Stimulated activated CD8-positive, alpha-beta memory T cell treated with anti-CD3 and anti-CD28 coated beads, Interleukin-15, amount 100 ng/mL, for 4 hours (primary cell): ENCODE measurements around the gene NME9.

Experiments
- DNase-seq, 2 donors: peaks; one replicate each; pipeline ENCODE4 v3.0.0-alpha.2; 2020; ENCODE audit warnings: low read depth in 2 of 2

The NME9 gene

DNA sequence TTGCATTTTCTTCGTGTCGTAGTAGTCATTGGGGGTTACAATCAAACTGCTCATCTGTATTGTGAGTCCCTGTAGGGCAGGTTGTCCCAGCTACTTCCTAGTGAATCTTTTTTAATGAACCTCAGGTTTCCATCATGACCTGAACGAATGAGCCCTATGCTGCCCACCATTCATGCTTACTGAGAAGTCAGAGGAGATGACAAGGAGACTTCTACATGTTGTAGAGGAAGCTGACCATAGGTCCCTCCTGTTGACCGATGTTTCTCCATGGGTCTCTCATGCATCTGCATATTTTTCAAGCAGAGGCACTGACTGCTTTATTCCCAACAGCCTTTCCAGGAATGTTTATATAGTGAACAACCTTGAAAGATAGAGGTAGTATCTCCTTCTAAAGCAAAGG, 5.0 kb upstream of the NME9 start:
- DNase-seq, result no peak

DNA sequence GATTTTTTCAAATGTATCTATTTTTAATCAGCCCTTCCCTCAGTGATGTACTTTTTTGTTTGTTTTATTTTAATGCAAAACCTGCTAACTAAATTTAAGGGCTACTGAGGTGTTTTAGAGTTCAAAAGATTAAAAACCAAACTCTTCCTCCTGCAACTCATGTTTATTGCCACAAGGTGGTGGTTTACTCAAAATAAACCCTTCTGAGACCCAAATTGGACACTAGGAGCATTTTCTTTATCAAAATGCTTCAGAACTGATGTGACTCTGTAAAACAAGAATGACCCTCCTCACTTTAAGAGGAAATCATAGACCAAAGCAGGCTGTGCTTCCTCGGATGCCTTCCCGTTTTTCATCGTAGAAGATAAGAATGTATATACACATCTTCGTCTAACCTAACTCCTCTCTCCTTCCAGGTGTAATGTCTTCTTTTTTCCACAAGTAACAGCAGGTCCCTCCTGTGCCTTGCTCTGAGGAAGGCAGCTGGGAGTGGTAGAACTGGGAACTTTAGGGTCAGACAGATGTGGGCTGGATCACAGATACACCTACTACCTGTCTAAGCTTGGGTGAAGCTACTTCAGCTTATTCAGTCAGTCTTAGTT, 2.9 kb upstream of the NME9 start:
- no peak for DNase-seq

DNA sequence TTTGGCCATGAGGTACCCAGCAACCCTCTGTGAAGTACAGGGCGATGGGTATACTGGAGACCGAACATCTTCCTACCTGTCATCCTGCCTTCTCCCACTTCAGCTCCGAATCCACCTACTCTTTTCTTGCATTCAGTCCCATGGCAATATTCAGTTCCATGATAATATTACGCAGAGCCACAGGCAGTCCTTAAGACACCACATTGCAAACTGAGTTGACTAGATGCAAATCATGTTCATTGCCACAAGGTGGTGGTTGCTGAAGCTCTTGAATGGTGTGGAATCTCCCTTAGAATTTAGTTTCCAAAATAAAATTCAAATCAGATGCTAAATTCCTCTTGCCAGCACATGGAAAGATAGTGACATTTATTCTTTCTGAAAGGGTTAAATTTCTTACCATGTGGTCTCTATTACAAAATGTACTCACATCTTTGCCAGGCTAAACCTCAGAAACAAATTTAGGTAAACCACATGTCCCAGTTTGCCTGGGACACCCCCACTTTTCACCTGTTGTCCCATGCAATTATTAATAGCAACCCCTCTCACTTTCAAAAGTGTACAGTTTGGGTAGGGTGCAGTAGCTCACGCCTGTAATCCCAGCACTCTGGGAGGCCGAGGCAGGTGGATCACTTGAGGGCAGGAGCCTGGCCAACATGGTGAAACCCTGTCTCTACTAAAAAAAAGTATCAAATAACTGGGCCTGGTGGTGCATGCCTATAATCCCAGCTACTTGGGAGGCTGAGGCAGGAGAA, 1.7 kb upstream of the NME9 start:
- no peak for DNase-seq

DNA sequence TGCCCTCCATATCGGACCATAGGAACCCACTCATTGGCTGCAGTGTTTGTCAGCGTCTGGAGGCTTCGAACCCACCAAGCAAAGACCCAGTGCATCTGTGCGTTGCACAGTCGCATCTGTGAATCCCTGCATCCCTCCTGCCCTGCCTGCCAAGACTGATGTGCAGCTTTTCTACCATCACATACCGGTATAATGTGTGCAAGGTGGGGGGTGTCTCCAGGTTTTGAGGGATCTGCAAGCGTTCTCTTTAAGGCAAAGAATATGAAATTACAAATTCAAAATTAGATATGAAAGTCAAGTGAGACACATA, 288 bp upstream of the NME9 start:
- no peak for DNase-seq

DNA sequence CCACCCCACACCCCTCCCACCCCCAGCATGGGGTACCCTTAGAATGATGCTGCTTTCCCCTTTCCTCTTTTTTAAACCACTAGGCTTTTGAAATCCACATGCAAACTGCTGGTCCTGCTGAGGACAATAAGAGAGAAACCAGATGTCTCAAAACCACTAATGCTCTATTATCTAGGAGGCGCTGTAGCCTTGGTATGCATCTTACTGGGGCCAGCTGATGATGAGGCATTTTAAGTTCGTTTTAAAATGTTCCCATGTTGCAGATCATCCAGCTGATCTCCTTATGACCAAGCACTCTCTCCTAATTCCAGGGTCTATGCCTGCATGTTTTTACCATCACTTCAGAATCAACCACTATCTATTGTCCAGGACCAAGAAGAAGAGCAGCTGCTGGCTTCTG, 1.3 kb downstream of the NME9 start:
- DNase-seq, result no peak

DNA sequence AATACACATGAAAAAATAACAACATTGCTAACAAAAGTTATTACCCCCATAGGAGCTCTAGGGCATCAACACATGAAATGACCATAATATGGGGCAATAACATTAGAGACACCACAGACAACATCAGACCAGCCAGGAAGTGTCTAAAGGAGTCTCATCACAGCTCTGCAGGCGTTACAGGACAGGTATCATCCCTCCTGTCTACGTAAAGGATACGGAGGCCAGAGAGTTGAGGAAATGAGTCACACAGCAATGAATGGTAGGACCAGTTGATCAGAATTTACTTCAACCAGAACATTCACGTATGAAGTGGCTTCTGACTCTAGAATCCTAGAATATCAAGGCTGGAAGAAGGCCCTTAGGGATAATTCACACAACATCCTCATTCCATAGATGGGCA, 1.8 kb downstream of the NME9 start:
- no peak for DNase-seq

DNA sequence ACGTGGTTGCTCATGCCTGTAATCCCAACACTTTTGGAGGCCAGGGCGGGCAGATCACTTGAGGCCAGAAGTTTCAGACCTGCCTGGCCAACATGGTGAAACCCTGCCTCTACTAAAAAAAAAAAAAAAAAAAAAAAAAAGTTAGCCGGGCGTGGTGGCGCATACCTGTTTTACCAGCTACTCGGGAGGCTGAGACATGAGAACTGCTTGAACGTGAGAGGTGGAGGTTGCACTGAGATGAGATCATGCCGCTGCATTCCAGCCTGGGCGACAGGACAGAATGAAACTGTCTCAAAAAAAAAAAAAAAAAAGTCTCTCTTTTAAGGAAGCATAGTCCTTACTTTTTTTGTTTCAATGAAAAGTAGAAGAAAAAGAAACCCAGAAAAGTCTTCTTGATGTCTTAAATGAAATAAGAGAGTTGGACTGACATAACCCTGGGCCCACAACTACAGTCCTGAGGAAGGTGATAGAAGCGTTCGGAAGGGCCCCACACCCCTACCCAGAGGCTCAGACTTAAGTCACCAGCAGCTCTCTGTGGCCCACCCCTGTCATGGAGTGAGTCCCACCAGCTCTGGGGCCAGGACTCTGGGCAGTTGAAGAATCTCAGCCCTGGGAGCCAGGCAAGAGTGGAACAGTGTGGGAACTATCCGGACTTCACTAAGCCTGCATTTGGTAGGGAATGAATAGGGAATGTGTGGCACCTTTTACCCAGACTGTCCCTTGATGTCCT, 2.6 kb downstream of the NME9 start:
- no peak for DNase-seq

DNA sequence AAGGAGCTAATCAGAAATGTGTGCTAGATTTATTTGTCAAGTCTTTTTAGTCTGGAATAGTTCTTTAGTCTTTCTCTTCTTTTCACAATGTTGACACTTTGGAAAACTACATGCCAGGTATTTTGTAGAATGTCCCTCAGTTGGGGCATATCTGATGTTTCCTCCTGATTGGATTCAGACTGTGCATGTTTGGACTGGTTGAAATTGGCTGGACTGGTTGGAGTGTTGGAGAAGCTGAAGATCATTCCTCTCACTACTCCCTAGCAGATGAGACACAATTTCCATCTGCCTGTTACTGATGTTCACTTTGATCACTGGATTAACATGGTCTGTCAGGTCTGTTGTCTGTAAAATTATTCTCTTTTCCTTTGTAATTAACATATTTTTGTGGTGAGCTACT, 3.7 kb downstream of the NME9 start:
- no peak for DNase-seq

DNA sequence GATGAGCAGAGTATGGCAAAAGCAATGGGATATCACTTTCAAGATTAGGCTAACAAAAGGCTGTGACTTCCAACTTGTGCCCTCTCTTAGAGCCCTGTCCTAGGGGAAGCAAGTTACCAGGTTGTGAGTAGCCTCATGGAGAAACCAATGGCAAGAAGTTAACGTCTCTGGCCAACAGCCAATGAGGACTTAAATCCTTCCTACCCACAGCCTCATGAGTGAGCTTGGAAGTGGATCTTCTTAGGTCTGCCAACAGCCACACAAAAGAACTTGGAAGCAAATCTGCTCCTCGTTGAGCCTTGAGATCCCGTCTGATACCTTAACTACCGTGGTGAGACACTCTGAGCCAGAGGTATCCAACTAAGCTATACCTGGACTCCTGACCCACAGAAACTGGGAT, 5.7 kb downstream of the NME9 start:
- no peak for DNase-seq

DNA sequence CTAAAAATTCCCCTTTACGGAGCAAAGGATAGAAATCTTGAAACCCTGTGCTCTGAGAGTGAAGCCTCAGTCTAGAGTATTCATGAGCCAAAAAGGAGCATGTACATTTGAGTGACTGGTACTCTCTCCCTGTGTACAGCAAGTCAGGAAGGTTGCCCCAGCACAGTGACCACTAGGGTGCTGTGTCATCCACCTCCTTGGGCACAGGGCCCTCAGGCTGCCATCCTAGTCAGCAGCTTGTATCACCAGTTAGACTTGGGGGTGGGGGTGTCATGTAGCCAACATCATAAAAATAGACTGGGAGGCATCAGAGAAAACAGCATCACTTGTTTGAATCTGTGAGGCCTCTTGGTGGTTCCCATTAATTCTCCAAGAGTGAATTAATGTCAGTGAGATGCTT, 12.0 kb downstream of the NME9 start:
- DNase-seq, result no peak

DNA sequence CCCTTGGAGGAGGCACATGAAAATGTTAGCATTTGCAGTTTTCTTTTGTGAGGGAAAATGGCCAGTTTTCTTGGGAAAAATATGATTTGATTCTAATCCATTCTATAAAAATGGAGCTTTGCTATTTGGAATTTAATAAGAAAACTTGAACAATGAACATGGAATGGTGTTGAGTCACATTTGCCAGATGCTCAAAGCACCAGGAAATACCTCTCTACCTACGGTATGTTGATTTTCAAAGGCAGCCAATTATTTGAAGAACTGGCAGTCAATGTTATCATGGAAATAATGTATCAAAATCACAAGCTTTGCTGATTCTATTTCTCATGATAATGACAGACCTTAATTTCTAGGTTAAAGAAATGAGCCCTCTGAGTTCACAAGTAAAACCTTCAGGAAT, 14.9 kb downstream of the NME9 start:
- DNase-seq, result no peak

DNA sequence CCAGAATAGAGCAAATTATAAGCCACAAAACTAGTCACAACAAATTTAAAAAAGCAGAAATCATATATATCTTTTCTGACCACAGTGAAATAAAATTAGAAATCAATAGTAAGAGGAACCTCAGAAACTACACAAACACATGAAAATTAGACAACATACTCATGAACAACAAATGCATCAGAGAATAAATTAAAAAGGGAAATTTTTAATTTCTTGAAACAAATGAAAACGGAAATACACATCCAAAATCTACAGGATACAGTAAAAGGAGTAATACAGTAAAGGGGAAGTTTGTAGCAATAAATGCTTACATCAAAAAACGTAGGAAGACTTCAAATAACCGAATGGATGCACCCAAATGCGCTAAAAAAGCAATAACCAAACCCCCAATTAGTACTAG, 19.2 kb downstream of the NME9 start:
- DNase-seq, result no peak

DNA sequence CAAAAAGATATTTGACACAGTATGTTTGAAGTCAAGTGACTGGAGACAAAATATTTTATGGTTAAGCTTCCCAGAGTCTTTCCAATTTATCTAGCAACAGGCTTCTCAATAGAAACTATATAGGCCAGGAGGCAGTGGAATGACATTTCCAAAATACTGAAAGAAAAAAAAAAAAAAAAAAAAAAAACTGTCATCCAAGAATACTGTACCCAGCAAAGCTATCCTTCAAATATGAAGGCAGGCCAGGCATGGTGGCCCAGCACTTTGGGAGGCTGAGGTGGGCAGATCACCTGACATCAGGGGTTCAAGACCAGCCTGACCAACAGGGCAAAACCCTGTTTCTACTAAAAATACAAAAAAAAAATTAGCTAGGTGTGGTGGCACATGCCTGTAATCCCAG, 20.9 kb downstream of the NME9 start:
- DNase-seq, result no peak

DNA sequence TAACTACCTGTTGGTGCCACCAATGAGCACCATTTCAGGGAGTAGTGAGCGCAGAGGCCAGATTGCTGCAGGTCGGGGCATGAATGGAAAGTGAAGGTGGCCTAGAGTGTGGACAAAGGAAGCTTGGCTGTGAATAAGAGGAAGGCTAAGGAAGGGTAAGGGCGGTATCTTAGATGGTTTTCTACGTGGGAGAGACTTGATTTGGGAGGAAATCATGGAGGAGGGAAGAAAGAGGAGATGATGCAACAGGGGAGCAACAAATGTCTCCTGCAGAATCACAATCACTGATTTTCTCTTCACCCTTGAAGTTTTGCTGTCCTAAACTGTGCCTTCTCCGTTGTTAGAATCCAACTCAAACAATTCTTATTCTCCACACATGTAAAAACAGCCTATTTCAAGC, 21.8 kb downstream of the NME9 start:
- DNase-seq, result no peak

DNA sequence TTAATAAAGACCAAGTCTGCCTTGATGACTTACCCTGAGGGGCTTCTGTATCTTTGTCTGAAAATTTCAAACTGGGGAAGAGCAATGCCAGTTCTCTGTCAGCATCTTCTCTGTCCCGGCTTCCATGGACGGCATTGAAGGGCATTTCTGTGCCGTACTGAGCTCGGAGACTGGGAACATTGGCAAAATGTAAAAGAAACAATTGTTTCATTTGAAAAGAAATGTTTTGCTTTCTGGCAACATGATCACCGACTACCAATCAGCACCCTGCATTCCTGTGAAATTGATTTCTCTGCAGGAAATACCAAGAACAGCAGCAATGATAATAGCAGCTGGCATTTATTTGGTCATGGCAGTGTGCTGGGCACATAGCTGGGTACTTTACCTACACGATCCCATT, 26.2 kb downstream of the NME9 start:
- no peak for DNase-seq

DNA sequence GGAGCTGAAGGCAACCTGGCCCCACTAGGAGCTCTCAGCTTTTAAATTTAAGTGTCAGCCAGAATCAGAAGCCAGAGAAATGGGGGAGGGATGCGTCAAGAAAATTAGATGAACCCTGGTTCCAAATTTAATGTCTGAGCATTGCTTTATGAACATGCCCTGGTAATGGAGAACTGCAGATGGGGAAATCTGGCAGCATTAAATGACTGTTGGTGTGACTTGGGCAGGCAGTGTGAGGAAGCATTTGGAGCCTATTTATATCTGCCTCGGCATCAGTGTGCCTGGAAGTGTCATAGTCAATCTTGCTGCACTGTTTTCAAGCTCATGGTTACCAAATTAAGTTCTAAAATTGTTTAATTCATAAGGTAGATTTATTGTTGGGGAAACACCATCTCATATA, 29.0 kb downstream of the NME9 start:
- no peak for DNase-seq

DNA sequence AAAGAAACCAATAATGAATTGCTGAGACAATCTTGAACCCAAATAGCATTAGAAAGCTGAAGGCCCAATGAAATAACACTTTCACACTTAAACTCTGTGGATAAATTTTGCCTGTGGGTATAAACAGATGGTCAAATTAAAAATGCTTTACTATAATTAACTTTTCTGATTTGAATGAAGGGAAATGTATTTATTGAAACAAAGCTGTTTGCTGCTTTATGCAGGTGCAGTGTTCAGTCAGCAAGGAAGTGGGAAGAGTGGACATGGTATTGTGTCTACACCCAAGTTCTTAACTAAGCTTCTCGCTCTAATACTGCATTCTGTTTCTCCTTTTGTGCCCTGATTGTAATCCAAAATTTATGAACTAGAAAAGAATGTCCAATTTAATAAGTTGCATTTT, 31.8 kb downstream of the NME9 start:
- DNase-seq, result no peak

DNA sequence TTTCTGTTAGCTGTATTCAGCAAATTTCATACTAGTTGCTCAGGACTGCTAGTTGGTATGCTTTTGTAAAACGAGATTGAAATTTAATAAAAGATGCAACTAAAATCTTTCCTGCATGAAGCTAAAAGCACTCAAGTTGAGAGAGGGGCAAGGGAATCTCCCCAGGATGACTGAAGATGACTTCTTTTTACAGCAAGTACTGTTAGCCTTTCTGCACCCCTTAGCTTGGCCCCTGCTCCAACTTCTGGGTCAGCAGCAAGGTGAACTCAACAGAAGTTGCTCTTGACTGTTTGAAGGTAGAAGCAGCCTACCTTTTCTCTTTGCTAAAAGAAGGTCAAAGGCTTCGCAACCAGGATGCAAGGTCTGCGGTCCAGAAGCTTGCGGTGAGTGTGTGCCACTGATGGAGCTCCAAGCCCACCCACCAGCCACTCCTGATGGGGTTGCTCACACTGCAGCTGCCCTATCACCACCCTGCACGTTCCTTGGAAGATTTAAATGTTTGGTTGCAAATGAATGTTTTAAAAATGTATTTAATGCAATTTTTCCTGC, 32.5 kb downstream of the NME9 start:
- no peak for DNase-seq

DNA sequence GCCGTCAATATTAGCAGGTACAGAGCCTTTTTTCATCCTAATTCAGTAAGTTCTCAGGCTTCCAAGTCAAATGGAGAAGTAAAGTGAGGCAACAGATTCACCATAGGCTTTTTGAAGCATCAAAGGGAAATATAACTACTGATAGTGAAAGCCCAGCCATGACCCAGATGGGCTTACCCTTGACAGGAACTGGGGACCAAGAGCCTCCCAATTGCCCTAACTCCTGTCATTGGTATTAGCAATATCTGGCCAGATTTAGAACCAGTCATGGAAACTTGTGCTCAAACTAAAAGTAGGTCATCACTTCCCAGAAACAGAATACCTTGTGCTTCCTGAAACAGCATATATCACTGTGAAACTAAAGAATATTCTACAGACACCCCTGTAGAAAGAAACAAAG, 33.0 kb downstream of the NME9 start:
- no peak for DNase-seq

DNA sequence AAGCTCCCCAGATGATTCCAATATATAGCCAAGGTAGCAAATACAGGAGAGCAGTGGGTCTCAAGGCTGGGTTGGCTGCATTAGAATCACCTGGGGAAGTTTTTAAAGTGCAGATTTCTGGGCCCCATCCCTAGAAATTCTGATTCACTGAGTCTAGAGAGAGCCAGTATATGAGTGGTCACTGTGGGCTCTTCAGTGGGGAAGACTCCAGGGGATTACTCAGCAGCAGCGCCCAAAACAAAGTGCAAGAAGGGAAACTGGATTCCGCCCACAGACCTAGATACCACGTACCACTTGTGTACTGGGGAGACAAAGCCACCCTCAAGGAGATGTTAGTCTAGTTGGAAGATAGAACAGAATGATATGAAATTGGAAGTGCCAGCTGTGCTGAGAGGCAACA, 40.0 kb downstream of the NME9 start:
- no peak for DNase-seq

DNA sequence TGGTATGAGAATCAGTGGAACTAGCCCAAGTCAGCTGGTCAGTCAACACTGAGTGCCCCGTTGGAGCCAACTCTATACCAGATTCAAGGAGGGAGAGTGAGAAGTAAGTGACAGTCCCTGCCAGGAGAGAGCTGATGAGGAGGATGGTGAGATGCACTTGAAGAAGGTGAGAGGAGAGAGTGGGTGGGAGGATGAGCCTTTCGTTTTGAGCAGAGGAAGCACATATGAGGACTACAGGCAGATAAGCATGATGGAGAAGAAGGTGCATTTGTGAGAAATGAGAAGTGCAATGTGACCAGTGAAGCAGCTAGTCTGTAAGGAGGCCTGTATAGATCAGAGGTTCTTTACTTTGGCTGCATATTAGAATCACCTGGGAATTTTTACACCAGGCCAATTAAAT, 40.4 kb downstream of the NME9 start:
- no peak for DNase-seq

DNA sequence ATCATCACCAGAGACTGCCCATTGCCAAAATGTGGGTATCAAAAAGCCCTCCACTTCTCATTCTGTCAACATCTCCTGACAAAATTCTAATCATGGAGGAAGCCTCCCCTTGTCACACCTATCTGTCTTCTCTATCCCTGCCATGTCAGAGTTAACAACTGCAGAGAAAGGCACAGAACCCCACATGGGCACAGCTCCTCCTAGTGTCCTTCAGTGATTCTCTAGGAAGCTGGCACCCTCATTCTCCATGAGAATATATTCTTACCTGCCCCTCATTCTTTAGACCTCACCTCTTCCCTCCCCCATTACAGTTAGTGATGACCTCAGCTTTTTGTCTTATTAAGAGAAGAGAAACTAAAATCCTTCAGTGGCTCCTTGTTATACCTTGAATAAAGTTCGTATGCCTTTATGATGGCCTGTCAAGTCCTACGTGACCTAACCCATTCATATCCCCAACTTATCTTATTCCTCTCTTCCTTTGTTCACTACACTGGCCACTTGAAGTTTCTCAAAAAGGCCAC, 44.6 kb downstream of the NME9 start:
- DNase-seq, result no peak

DNA sequence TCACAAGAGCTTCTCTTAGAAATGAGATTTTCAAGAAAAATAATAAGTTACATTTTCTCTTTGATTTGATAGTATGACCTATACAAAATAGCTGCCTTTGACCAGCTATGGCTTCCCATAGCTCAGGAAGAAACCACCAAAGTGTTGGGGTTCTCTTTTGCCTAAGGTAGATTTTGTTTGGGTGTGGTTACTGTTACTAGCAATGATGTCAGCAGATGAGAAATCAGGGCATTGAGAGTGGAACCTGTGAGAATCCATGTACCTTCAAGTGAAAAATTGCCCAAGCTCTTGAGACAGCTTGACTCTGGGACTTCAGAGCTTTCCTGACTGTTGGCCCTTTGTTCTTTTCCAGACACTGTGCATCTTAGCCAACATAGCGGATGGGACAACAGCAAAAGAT, 45.6 kb downstream of the NME9 start:
- DNase-seq, result no peak
